HepG2 (cell line): ENCODE measurements around the gene FAM181A. TPM values are rescaled to one million over a fixed set of nuclear protein-coding genes. Genes with fewer than 3 reads are reported as not detected.

ENCODE experiments used
- ATAC-seq: fragments of 200-7000 bp; cut with Tn5 transposase; 3 replicates; pipeline ENCODE4 v1.9.1; 2020; ENCODE audit warnings: mild to moderate bottlenecking, moderate library complexity
- BruUV-seq: library from RNA; stranded (reverse); fragments of 400-500 nt; replicated peaks from 2 replicates; lab custom pipeline; 2021; lab: Mats Ljungman, UMichigan
- CTCF ChIA-PET: fragments of 300-600 bp; formaldehyde crosslinking; extraction: SDS; loops from one replicate; lab custom pipeline; 2021; ENCODE audit warnings: low total read pairs, inconsistent platforms, low intra/inter-chr PET ratio; lab: Yijun Ruan, JAX
- POLR2A ChIA-PET: fragments of 350-600 bp; sonication (Branson Sonifier 250); formaldehyde crosslinking; loops from one replicate; lab custom pipeline; 2020; ENCODE audit warnings: antibody characterized with exemption, inconsistent platforms; lab: Yijun Ruan, JAX
- DNase-seq: peaks from one replicate; pipeline ENCODE4 v3.0.0-alpha.2; 2015; ENCODE audit warnings: low spot score
- FAIRE-seq: peaks from 3 replicates; lab custom pipeline; 2011; peaks lifted over from hg19 to GRCh38; lab: Jason Lieb, UNC
- H2AFZ ChIP-seq: one replicate; pipeline ENCODE4 v1.6.1; 2011; ENCODE audit warnings: low read length, inconsistent platforms
- H3K27ac ChIP-seq: fragments of 300-600 bp; 3 replicates; pipeline ENCODE4 v1.8.0; 2011; ENCODE audit warnings: mixed run types, mild to moderate bottlenecking, mixed read lengths, low read length, inconsistent platforms; ENCODE audit not compliant: insufficient read depth; ENCODE audit errors: extremely low read length
- H3K27me3 ChIP-seq, 2 experiments: fragments of 200-600 bp in 1 of 2; 2 replicates in 1 of 2; 3 replicates in 1 of 2; pipeline versions ENCODE4 v1.6.0 to v1.8.0; 2011; ENCODE audit warnings: low read length in 2 of 2, mild to moderate bottlenecking in 2 of 2, moderate library complexity in 2 of 2, inconsistent platforms in 1 of 2; ENCODE audit not compliant: insufficient read depth in 2 of 2, control insufficient read depth in 1 of 2
- H3K36me3 ChIP-seq, 2 experiments: fragments of 200-600 bp in 1 of 2; replicated peaks in 1 of 2; 2 replicates in 1 of 2; 3 replicates in 1 of 2; pipeline versions ENCODE4 v1.5.1 to v1.8.0; 2011; ENCODE audit warnings: low read length in 2 of 2, inconsistent platforms in 1 of 2; ENCODE audit not compliant: insufficient read depth in 2 of 2, control insufficient read depth in 1 of 2
- H3K4me1 ChIP-seq: 2 replicates; pipeline ENCODE4 v1.5.1; 2012; ENCODE audit warnings: low read length, inconsistent platforms; ENCODE audit not compliant: insufficient read depth
- H3K4me2 ChIP-seq: 2 replicates; pipeline ENCODE4 v1.6.0; 2011; ENCODE audit warnings: low read depth, low read length, inconsistent platforms
- H3K4me3 ChIP-seq, 3 experiments: fragments of 200-600 bp in 1 of 3; sonication (generic), shearing (Covaris generic) in 1 of 3; replicated peaks in 1 of 3; 2 replicates each; pipeline ENCODE4 v1.5.1; 2011 to 2016; ENCODE audit warnings: low read length in 3 of 3, inconsistent platforms in 2 of 3, low read depth in 2 of 3, mild to moderate bottlenecking in 2 of 3, control low read depth in 1 of 3, mixed read lengths in 1 of 3; ENCODE audit not compliant: insufficient read depth in 1 of 3
- H3K79me2 ChIP-seq: one replicate; pipeline ENCODE4 v1.6.1; 2011; ENCODE audit warnings: low read length, inconsistent platforms; ENCODE audit not compliant: insufficient read depth
- H3K9ac ChIP-seq: 2 replicates; pipeline ENCODE4 v1.6.0; 2011; ENCODE audit warnings: mild to moderate bottlenecking, low read depth, low read length, inconsistent platforms; ENCODE audit not compliant: insufficient read depth
- H3K9me3 ChIP-seq: 2 replicates; pipeline ENCODE4 v1.5.1; 2012; ENCODE audit warnings: mild to moderate bottlenecking, low read length
- H4K20me1 ChIP-seq: 2 replicates; pipeline ENCODE4 v1.6.0; 2011; ENCODE audit warnings: inconsistent platforms, mild to moderate bottlenecking, low read length, moderate library complexity; ENCODE audit not compliant: insufficient read depth
- ARID4A ChIP-seq: sonication (generic); formaldehyde crosslinking; IDR thresholded peaks from 2 replicates; pipeline ENCODE4 v1.5.0; 2020; ENCODE audit warnings: mild to moderate bottlenecking, missing genetic modification reagents, borderline replicate concordance
- ASH2L ChIP-seq: fragments of 300-600, 200-600 bp; sonication (generic); IDR thresholded peaks from 2 replicates; pipeline ENCODE4 v1.7.0; 2017; ENCODE audit warnings: low read depth, mild to moderate bottlenecking, moderate library complexity, mixed read lengths, low read length; ENCODE audit not compliant: insufficient read length
- MTF2 ChIP-seq: sonication (generic); formaldehyde crosslinking; IDR thresholded peaks from 2 replicates; pipeline ENCODE4 v1.5.0; 2020; ENCODE audit warnings: missing genetic modification reagents, borderline replicate concordance
- NR2C2 ChIP-seq: sonication (generic); formaldehyde crosslinking; IDR thresholded peaks from 2 replicates; pipeline ENCODE4 v1.4.0; 2020; ENCODE audit warnings: missing genetic modification reagents, mild to moderate bottlenecking, moderate library complexity, borderline replicate concordance
- SIX1 ChIP-seq: sonication (generic); formaldehyde crosslinking; IDR thresholded peaks from 2 replicates; pipeline ENCODE4 v1.4.0; 2020; ENCODE audit warnings: missing genetic modification reagents, borderline replicate concordance
- ZBTB21 ChIP-seq: sonication (generic); formaldehyde crosslinking; IDR thresholded peaks from 2 replicates; pipeline ENCODE4 v1.4.0; 2020; ENCODE audit warnings: missing genetic modification reagents
- ZNF138 ChIP-seq: sonication (generic); formaldehyde crosslinking; IDR thresholded peaks from 2 replicates; pipeline ENCODE4 v1.5.0; 2020; ENCODE audit warnings: mild to moderate bottlenecking, low read depth, missing genetic modification reagents
- ZNF562 ChIP-seq: sonication (generic); formaldehyde crosslinking; IDR thresholded peaks from 2 replicates; pipeline ENCODE4 v1.8.0; 2022; ENCODE audit warnings: missing genetic modification reagents, borderline replicate concordance
- WGBS: methylation state at CpG from one replicate; pipeline ENCODE4 v1.1.6; 2017; ENCODE audit warnings: low lambda C conversion rate; 5-methylcytosine and 5-hydroxymethylcytosine counted together
- in situ Hi-C: cut with HindIII; loops from 2 replicates; pipeline ENCODE4 v1.10.0; 2017; ENCODE audit warnings: low pct_unique_long_range_greater_than_20kb; ENCODE audit not compliant: extremely low pct_ligation_motif_present
- intact Hi-C: fragments of 100-400 bp; cut with micrococcal nuclease; formaldehyde crosslinking; loops from one replicate; pipeline ENCODE4 v1.10.0; 2022; ENCODE audit not compliant: unreplicated experiment
- polyA plus RNA-seq, 8 experiments: library from polyadenylated mRNA; depleted of rRNA in 3 of 8; stranded (reverse) in 7 of 8; unstranded in 1 of 8; fragments of >200 nt; fragmentation: Illumina TruSeq in 4 of 8; extraction: Trizol in 4 of 8; gene quantifications; 2 replicates each; pipeline versions ENCODE4 v1.2.1 to v1.2.3, GENCODE V29; 2011 to 2016; ENCODE audit warnings: low read depth in 4 of 8, missing spikeins in 1 of 8, mixed read lengths in 1 of 8; ENCODE audit not compliant: insufficient read depth in 1 of 8
- total RNA-seq, 5 experiments: library from RNA; depleted of rRNA; stranded (reverse); fragments of >200 nt; fragmentation: Illumina TruSeq; extraction: Trizol; gene quantifications; 2 replicates each; pipeline ENCODE4 v1.2.3, GENCODE V29; 2016; ENCODE audit warnings: low read depth in 1 of 5
- TF ChIP-seq, protein P1 (sequence below): sonication (generic); formaldehyde crosslinking; conservative IDR thresholded peaks from 2 replicates; pipeline ENCODE4 v1.5.0; 2020; ENCODE audit warnings: missing genetic modification reagents
- TF ChIP-seq, protein P2 (sequence below): sonication (generic); formaldehyde crosslinking; IDR thresholded peaks from 2 replicates; pipeline ENCODE4 v1.4.0; 2020; ENCODE audit warnings: missing genetic modification reagents
- TF ChIP-seq, protein P3 (sequence below): sonication (generic); formaldehyde crosslinking; IDR thresholded peaks from 2 replicates; pipeline ENCODE4 v1.5.0; 2020; ENCODE audit warnings: missing genetic modification reagents

The FAM181A gene
- total and polyA plus RNA-seq, 2 of the 13 experiments (the other 11 are each of a cell fraction or from before 2014, with no cell fraction given) = 1.1 to 1.5 TPM

GRCh38 chr14:93943930-93944329 lies 16.8 kb downstream of the FAM181A start:
- Histone ChIP-seq H3K9me3 (no peaks in the 10 kb centered on the region), H3K79me2 (no peaks in the 10 kb centered on the region), H4K20me1 (no peaks in the 10 kb centered on the region), H3K36me3 (no peaks in the 10 kb centered on the region), H3K27me3 (no peaks in the 10 kb centered on the region; a peak in 2 of 5 replicates), H3K4me1 (peaks cover 55% of the 10 kb centered on the region), H3K27ac (no peak overlapping the region), H3K9ac (no peak overlapping the region), H3K4me2 (no peak overlapping the region), H2AFZ (no peak overlapping the region), H3K4me3 (no peak overlapping the region)
- 81% methylated on average over 5 of the region's 9 CpGs for WGBS
- DNase-seq (no peak), FAIRE-seq (no peak), ATAC-seq (no peak)
- in situ Hi-C loops (loop anchor here (5.0 kb wide), 2 partner anchors 58 to 193 kb away; no protein-coding TSS in a partner anchor), intact Hi-C loops (no loop called here)
- ChIA-PET POLR2A (no interaction called here), CTCF (no interaction called here)
- BruUV-seq = no TSS peak
- TF ChIP-seq ZNF562 (CRISPR knock-in tag) (no peak), ZNF138 (CRISPR knock-in tag) (no peak), NR2C2 (CRISPR knock-in tag) (no peak), ZBTB21 (CRISPR knock-in tag) (no peak), SIX1 (CRISPR knock-in tag) (no peak), ASH2L (no peak), ARID4A (no peak), MTF2 (CRISPR knock-in tag) (no peak)
- TF ChIP-seq, protein P1, sequence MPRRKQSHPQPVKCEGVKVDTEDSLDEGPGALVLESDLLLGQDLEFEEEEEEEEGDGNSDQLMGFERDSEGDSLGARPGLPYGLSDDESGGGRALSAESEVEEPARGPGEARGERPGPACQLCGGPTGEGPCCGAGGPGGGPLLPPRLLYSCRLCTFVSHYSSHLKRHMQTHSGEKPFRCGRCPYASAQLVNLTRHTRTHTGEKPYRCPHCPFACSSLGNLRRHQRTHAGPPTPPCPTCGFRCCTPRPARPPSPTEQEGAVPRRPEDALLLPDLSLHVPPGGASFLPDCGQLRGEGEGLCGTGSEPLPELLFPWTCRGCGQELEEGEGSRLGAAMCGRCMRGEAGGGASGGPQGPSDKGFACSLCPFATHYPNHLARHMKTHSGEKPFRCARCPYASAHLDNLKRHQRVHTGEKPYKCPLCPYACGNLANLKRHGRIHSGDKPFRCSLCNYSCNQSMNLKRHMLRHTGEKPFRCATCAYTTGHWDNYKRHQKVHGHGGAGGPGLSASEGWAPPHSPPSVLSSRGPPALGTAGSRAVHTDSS (CRISPR knock-in tag) = no peak
- TF ChIP-seq, protein P2, sequence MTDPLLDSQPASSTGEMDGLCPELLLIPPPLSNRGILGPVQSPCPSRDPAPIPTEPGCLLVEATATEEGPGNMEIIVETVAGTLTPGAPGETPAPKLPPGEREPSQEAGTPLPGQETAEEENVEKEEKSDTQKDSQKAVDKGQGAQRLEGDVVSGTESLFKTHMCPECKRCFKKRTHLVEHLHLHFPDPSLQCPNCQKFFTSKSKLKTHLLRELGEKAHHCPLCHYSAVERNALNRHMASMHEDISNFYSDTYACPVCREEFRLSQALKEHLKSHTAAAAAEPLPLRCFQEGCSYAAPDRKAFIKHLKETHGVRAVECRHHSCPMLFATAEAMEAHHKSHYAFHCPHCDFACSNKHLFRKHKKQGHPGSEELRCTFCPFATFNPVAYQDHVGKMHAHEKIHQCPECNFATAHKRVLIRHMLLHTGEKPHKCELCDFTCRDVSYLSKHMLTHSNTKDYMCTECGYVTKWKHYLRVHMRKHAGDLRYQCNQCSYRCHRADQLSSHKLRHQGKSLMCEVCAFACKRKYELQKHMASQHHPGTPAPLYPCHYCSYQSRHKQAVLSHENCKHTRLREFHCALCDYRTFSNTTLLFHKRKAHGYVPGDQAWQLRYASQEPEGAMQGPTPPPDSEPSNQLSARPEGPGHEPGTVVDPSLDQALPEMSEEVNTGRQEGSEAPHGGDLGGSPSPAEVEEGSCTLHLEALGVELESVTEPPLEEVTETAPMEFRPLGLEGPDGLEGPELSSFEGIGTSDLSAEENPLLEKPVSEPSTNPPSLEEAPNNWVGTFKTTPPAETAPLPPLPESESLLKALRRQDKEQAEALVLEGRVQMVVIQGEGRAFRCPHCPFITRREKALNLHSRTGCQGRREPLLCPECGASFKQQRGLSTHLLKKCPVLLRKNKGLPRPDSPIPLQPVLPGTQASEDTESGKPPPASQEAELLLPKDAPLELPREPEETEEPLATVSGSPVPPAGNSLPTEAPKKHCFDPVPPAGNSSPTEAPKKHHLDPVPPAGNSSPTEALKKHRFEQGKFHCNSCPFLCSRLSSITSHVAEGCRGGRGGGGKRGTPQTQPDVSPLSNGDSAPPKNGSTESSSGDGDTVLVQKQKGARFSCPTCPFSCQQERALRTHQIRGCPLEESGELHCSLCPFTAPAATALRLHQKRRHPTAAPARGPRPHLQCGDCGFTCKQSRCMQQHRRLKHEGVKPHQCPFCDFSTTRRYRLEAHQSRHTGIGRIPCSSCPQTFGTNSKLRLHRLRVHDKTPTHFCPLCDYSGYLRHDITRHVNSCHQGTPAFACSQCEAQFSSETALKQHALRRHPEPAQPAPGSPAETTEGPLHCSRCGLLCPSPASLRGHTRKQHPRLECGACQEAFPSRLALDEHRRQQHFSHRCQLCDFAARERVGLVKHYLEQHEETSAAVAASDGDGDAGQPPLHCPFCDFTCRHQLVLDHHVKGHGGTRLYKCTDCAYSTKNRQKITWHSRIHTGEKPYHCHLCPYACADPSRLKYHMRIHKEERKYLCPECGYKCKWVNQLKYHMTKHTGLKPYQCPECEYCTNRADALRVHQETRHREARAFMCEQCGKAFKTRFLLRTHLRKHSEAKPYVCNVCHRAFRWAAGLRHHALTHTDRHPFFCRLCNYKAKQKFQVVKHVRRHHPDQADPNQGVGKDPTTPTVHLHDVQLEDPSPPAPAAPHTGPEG (CRISPR knock-in tag) = no peak
- TF ChIP-seq, protein P3, sequence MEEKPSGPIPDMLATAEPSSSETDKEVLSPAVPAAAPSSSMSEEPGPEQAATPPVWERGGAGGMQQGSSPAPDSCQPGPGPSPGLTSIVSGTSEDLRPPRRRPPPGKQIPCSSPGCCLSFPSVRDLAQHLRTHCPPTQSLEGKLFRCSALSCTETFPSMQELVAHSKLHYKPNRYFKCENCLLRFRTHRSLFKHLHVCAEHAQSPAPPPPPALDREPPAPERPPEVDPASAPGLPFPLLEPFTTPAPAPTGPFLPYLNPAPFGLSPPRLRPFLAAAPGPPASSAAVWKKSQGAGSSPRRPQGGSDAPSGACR (CRISPR knock-in tag) = no peak
